ENCODE data around the gene RHOBTB1.

DNA sequence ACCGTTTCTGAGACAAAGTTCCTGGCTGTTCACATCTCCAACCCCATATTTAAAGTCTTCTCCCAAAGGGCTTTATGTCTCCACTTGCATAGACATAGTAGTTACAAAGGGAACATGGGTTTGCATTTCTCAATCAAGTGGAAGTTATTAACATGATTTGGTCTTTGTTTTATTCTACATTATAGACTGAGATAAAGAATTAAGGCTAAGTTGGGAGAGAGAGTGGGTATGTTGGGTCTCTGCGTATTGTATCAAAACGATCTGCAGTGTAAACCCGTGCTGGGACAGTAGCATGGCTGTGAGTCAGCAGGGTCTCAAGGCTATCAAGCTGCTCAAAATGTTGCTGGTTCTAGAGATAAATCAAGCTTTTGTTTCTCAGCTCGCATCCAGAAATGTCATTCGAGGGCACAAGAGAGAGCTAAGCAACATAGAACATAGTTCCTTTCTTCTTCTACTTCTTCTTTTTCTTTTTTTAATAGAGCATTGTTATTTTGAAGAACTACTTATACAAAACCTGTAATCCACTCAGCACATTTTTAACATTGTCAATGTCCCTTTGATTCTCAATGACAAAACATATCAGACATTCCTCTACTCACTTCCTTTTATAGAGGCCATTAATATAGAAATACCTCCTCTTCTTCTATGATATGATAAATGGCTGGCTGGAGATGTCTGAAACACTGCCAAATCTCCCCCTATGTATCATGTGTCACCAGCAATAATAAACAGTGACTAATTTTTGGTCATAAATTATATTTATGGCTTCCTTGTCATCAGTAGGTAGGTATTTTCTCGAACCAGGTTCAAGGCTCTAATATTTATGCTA lies 34.5 kb upstream of the RHOBTB1 start:
- no peak for TF ChIP-seq EZH2phosphoT487 (IDR thresholded peaks at IDR 0.05; ENCODE audit: borderline replicate concordance, low read depth, low read length)
- TF ChIP-seq, protein P1, sequence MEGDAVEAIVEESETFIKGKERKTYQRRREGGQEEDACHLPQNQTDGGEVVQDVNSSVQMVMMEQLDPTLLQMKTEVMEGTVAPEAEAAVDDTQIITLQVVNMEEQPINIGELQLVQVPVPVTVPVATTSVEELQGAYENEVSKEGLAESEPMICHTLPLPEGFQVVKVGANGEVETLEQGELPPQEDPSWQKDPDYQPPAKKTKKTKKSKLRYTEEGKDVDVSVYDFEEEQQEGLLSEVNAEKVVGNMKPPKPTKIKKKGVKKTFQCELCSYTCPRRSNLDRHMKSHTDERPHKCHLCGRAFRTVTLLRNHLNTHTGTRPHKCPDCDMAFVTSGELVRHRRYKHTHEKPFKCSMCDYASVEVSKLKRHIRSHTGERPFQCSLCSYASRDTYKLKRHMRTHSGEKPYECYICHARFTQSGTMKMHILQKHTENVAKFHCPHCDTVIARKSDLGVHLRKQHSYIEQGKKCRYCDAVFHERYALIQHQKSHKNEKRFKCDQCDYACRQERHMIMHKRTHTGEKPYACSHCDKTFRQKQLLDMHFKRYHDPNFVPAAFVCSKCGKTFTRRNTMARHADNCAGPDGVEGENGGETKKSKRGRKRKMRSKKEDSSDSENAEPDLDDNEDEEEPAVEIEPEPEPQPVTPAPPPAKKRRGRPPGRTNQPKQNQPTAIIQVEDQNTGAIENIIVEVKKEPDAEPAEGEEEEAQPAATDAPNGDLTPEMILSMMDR (conservative IDR thresholded peaks at IDR 0.05; ENCODE audit: low read length): no peak

Data from OCI-LY7 (cell line).